ENCODE measurements around the gene CLSTN1. TPM values are rescaled to one million over a fixed set of nuclear protein-coding genes. Genes with fewer than 3 reads are reported as not detected.

CLSTN1 gene
- total RNA-seq, 2 donors from 2014 or later: 41.7 to 55.5 TPM

DNA sequence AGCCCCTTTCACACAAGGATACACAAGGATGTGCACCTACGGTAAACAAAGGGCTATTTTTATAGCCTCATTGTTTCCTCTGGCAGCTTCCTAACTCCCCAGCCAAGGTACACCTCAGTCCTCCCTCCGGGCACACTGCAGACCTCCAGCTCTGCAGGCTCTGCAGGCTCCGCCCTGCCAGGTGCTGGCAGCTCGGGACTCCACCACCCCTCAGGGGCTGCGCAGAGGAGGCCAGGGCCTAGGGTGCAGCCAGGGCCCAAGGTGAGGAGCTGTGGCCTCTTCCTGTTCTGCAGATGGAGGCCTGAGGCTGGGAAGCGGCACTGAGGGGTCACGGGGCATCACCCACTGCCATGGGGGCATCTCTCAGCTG, 19.8 kb upstream of the CLSTN1 start:
- H3K27me3 Mint-ChIP-seq: no peaks in the 10 kb centered on the region
- no peak overlapping the region for H3K4me3 Mint-ChIP-seq

DNA sequence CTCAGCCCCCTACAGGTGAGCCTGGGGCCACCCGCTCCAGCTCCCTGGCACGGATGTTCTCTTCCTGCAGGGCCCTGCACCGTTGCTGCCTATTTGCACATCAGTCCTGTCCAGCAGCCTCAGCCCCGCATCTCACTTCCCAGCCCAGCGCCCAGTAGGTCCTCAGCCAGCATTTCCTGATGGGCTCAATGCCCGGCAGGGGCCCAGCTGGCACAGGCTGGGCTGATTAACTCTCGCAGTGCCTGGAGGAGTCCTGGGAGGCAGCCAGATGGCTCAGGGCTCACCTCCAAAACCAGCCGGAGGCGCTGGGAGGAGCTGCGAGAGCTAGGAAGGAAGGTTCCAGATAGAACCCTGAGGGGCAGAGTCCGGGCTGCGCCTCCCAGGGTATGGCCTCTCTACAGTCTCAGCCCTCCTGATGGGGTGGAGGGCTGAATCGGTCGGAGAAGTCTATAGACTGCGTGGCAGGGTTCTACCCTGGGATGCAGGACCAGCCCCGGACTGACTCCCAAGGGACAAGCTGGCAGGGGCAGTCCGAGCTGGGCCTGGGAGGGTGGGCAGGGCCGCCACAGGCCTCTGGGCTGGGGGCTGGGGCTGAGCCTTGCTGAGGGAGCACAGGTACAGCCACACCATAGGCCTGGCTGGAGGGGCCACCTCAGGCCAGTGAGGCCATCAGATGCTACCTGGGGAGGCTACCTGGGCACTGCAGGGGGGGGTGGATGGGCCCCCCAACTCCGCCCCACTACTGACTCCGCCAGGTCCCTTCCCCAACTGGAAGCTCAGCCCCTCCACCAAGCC, 19.2 kb upstream of the CLSTN1 start:
- Mint-ChIP-seq H3K4me3 (no peak overlapping the region), H3K36me3 (ENCODE audit: low read depth) (no peaks in the 10 kb centered on the region), H3K9me3 (no peaks in the 10 kb centered on the region), H3K27me3 (no peaks in the 10 kb centered on the region), H3K27ac (no peak overlapping the region), H3K4me1 (no peaks in the 10 kb centered on the region)
- no peak for ATAC-seq (replicated peaks)

More for the DNA sequence above, 19.8 kb upstream of the CLSTN1 start:
- no peak for ATAC-seq (replicated peaks)
- Mint-ChIP-seq H3K36me3 (ENCODE audit: low read depth) (no peaks in the 10 kb centered on the region), H3K4me1 (no peaks in the 10 kb centered on the region), H3K9me3 (no peaks in the 10 kb centered on the region), H3K27ac (no peak overlapping the region)

DNA sequence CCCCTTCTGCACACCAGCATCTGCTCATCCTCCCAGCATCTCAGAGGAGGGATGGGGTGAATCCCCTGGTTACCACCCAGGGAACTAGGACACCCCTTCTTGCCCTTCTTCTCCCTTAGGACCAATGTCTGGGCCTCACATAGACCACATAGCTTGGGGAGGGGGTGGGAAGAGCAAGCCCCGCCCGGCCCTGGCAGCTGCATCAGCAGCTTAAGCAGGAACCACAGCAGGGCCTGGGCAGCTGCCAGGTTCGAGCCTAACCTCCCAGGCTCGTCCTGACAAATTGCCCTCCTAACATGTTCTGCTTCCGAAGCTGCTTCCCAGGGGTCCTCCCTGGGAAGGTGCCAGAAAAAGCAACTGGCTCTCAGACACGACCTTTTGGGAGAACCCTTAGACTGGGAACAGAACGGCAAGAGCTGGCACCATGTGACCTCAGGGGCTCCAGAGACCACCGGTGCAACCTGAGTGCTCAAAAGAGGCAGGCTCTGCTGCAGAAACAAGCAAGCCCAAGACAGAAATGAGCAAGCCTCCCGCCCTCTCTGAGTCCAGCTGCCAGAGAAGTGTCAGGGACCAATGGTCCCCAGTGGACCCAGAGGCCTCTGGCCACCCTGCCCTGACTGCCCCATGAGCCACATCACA, 18.4 kb upstream of the CLSTN1 start:
- Mint-ChIP-seq H3K4me1 (no peaks in the 10 kb centered on the region), H3K27me3 (no peaks in the 10 kb centered on the region), H3K36me3 (ENCODE audit: low read depth) (no peaks in the 10 kb centered on the region), H3K4me3 (no peak overlapping the region), H3K9me3 (no peaks in the 10 kb centered on the region), H3K27ac (no peak overlapping the region)
- ATAC-seq (replicated peaks): no peak

DNA sequence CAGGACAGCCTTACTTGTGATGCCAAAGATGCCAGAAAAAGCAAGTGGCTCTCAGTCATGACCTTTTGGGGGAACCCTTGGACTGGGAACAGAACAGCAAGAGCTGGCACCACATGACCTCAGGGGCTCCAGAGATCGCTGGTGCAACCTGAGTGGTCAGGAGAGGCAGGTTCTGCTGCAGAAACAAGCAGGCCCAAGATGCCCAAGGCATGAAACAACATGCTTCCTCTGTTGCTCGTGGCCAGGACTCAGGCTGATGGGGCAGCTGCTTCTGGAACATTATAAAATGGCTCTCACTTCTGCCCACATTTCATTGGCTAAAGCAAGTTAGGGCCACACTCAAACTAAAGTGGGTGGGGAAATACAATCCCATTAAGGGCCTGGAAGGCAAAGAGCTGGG, 17.7 kb upstream of the CLSTN1 start:
- no peak overlapping the region for H3K4me3 Mint-ChIP-seq
- H3K27ac Mint-ChIP-seq: no peak overlapping the region
- H3K36me3 Mint-ChIP-seq (ENCODE audit: low read depth): no peaks in the 10 kb centered on the region
- no peaks in the 10 kb centered on the region for H3K27me3 Mint-ChIP-seq
- H3K9me3 Mint-ChIP-seq: no peaks in the 10 kb centered on the region
- ATAC-seq (replicated peaks): no peak
- H3K4me1 Mint-ChIP-seq: no peaks in the 10 kb centered on the region

GRCh38 chr1:9840176-9840575, 16.4 kb upstream of the CLSTN1 start:
- no peak for ATAC-seq (replicated peaks)
- no peaks in the 10 kb centered on the region for H3K27me3 Mint-ChIP-seq
- no peaks in the 10 kb centered on the region for H3K4me1 Mint-ChIP-seq
- no peaks in the 10 kb centered on the region for H3K9me3 Mint-ChIP-seq
- no peaks in the 10 kb centered on the region for H3K36me3 Mint-ChIP-seq (ENCODE audit: low read depth)
- no peak overlapping the region for H3K27ac Mint-ChIP-seq
- H3K4me3 Mint-ChIP-seq: no peak overlapping the region

- Mint-ChIP-seq H3K36me3 (ENCODE audit: low read depth) (no peaks in the 10 kb centered on the region), H3K4me1 (no peaks in the 10 kb centered on the region), H3K27ac (no peak overlapping the region), H3K27me3 (no peaks in the 10 kb centered on the region), H3K4me3 (no peak overlapping the region), H3K9me3 (no peaks in the 10 kb centered on the region)
- no peak for ATAC-seq (replicated peaks)
These were observed 15.2 kb upstream of the CLSTN1 start for GRCh38 chr1:9838946-9839345.

DNA sequence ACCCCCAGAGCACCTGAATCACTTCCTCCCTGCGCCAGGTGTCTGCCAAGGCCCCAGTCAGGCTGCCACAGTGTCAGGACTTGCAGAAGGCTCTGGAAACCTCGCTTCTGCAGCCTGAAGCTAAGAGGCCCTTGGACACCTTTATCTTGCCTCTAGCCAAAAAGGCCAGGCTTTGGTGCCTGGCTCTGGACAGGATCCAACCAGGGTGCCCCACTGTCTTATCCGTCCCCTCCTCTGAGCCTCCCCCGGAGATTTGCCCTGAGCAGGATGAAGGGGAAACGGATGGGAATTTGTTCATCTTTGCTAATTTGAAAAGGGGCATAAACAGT, 12.8 kb upstream of the CLSTN1 start:
- no peak for ATAC-seq (replicated peaks)
- Mint-ChIP-seq H3K4me3 (no peak overlapping the region), H3K36me3 (ENCODE audit: low read depth) (no peaks in the 10 kb centered on the region), H3K27ac (no peak overlapping the region), H3K4me1 (no peaks in the 10 kb centered on the region), H3K27me3 (no peaks in the 10 kb centered on the region), H3K9me3 (no peaks in the 10 kb centered on the region)

DNA sequence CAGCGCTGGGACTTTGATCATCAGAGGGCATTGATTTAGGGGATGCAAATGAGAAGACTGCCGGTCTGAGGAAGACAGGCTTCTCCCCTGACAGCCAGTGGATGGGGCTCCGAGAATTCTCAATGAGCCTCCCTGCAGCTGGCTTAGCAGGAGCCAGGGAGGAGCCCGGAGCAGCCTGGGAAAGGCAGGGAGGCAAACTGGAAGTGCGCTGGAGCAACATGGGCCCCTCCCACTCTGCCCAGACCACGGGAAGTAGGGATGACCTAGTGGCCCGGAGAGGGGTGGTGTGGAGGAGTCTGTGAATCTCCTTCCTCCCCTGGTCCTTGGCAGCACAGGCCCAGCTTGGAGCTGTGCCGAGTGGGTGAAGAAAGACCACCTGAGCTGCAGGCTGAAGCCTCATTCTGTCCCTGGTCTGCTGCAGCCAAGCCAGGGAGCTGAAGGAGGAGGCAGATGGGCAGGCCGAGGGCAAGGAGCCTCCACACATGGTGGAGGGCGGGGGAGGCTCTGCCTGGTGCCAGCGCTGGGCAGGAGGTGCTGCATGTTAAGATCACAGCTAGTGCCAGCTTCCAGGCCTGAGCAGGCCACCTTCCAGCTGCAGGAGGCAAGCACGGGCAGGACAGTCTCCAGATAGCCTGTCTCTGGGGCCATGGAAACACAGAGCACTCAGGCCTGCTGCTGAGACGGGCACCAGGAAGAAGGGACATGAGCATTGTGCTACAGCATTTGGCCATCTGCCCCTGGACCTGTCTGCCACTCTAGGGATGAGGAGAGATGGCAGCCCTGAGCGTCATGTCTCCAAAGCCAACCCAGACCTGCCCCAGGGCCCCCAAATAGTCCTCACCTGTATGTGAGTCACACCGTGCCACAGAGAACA, 12.2 kb upstream of the CLSTN1 start:
- no peak for ATAC-seq (replicated peaks)
- Mint-ChIP-seq H3K9me3 (no peaks in the 10 kb centered on the region), H3K27me3 (no peaks in the 10 kb centered on the region), H3K36me3 (ENCODE audit: low read depth) (no peaks in the 10 kb centered on the region), H3K27ac (no peak overlapping the region), H3K4me3 (no peak overlapping the region), H3K4me1 (no peaks in the 10 kb centered on the region)

DNA sequence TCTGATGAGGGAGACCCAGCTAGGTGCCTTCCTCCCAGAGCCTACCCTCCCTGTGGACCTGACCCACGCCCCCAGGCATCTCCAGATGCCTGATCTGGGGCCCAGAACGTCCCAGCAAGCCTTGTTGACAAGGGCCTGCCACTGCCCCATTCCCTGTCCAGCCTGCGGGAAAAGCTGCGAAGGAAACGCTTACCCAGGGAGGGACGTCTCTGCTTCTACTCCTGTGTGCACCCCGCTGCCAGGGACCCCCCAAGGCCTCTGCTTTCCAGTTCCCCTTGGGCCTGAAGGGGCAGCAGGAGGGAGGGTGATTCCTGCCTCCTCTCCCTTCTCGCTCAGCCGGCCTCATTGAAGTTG, 11.6 kb upstream of the CLSTN1 start:
- no peaks in the 10 kb centered on the region for H3K4me1 Mint-ChIP-seq
- no peak for ATAC-seq (replicated peaks)
- H3K4me3 Mint-ChIP-seq: no peak overlapping the region
- H3K36me3 Mint-ChIP-seq (ENCODE audit: low read depth): no peaks in the 10 kb centered on the region
- H3K9me3 Mint-ChIP-seq: no peaks in the 10 kb centered on the region
- no peak overlapping the region for H3K27ac Mint-ChIP-seq
- H3K27me3 Mint-ChIP-seq: no peaks in the 10 kb centered on the region

GRCh38 chr1:9833632-9834031, 9.9 kb upstream of the CLSTN1 start:
- Mint-ChIP-seq H3K27me3 (no peaks in the 10 kb centered on the region), H3K36me3 (ENCODE audit: low read depth) (no peaks in the 10 kb centered on the region), H3K9me3 (no peaks in the 10 kb centered on the region), H3K4me1 (no peaks in the 10 kb centered on the region), H3K27ac (no peak overlapping the region), H3K4me3 (no peak overlapping the region)
- no peak for ATAC-seq (replicated peaks)

- Mint-ChIP-seq H3K4me1 (peaks cover 6% of the 10 kb centered on the region), H3K4me3 (no peak overlapping the region), H3K36me3 (ENCODE audit: low read depth) (peaks cover 4% of the 10 kb centered on the region), H3K9me3 (no peaks in the 10 kb centered on the region), H3K27ac (no peak overlapping the region), H3K27me3 (no peaks in the 10 kb centered on the region)
- ATAC-seq (replicated peaks): no peak
These were observed 3.9 kb upstream of the CLSTN1 start for GRCh38 chr1:9827558-9828185.

- H3K4me1 Mint-ChIP-seq: peaks cover 14% of the 10 kb centered on the region
- no peak overlapping the region for H3K27ac Mint-ChIP-seq
- H3K27me3 Mint-ChIP-seq: no peaks in the 10 kb centered on the region
- no peaks in the 10 kb centered on the region for H3K9me3 Mint-ChIP-seq
- peaks cover 10% of the 10 kb centered on the region for H3K36me3 Mint-ChIP-seq (ENCODE audit: low read depth)
- ATAC-seq (replicated peaks): no peak
- H3K4me3 Mint-ChIP-seq: no peak overlapping the region
These were observed 2.9 kb upstream of the CLSTN1 start for GRCh38 chr1:9826616-9827015.

DNA sequence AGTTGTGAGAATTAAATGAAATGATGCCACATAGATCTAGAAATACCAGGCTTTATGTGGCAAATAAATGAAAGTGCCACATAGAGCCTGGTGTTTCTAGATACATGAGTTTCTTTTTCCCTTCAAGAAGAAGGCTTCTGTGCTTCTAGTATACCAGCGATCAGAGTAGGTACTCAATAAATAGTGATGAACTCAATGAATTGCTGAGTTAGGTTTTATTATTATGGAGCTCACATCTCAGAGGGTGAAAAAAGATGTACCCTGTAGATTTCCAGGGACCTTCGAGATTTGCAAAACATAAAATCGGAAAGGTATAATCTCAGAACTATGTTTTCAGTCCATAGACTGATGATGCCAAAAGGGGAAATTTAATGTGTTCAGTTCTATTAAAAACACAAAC, 2.3 kb upstream of the CLSTN1 start:
- no peak for ATAC-seq (replicated peaks)
- peaks cover 14% of the 10 kb centered on the region for H3K4me1 Mint-ChIP-seq
- H3K4me3 Mint-ChIP-seq: peak overlapping the region; percentile 60
- peaks cover 10% of the 10 kb centered on the region for H3K36me3 Mint-ChIP-seq (ENCODE audit: low read depth)
- H3K9me3 Mint-ChIP-seq: no peaks in the 10 kb centered on the region
- H3K27ac Mint-ChIP-seq: no peak overlapping the region
- no peaks in the 10 kb centered on the region for H3K27me3 Mint-ChIP-seq

- H3K4me1 Mint-ChIP-seq: peaks cover 18% of the 10 kb centered on the region
- H3K9me3 Mint-ChIP-seq: no peaks in the 10 kb centered on the region
- H3K36me3 Mint-ChIP-seq (ENCODE audit: low read depth): peaks cover 15% of the 10 kb centered on the region
- H3K27ac Mint-ChIP-seq: peak overlapping the region; percentile 15
- peak; percentile 45 for ATAC-seq (replicated peaks)
- peak overlapping the region; percentile 60 for H3K4me3 Mint-ChIP-seq
- no peaks in the 10 kb centered on the region for H3K27me3 Mint-ChIP-seq
These were observed 1.6 kb upstream of the CLSTN1 start for GRCh38 chr1:9825093-9826074.
